HL-60 (cell line): ENCODE results near the gene ANAPC1.
"Not testable (repeated sequence)": the region's sequence is repeated elsewhere in the genome, so short reads cannot be mapped to it uniquely, and the experiment has no call there.

Source experiments
- GABPA ChIP-seq: IDR thresholded peaks from 2 replicates; pipeline ENCODE4 v1.6.1; 2012; ENCODE audit warnings: low read depth
- POLR2AphosphoS5 ChIP-seq: IDR thresholded peaks from 2 replicates; pipeline ENCODE4 v1.6.1; 2012; ENCODE audit warnings: low read depth
- SPI1 ChIP-seq: IDR thresholded peaks from 2 replicates; pipeline ENCODE4 v1.6.1; 2012; ENCODE audit warnings: low read depth, mild to moderate bottlenecking, borderline replicate concordance
- TF ChIP-seq, protein P1 (sequence below): IDR thresholded peaks from one replicate; pipeline ENCODE4 v1.5.1; 2011; ENCODE audit warnings: low read length, control low read depth, inconsistent platforms; ENCODE audit not compliant: insufficient read depth
- TF ChIP-seq, protein P2 (sequence below): IDR thresholded peaks from 2 replicates; pipeline ENCODE4 v1.6.1; 2012; ENCODE audit warnings: low read depth; ENCODE audit not compliant: insufficient replicate concordance

DNA sequence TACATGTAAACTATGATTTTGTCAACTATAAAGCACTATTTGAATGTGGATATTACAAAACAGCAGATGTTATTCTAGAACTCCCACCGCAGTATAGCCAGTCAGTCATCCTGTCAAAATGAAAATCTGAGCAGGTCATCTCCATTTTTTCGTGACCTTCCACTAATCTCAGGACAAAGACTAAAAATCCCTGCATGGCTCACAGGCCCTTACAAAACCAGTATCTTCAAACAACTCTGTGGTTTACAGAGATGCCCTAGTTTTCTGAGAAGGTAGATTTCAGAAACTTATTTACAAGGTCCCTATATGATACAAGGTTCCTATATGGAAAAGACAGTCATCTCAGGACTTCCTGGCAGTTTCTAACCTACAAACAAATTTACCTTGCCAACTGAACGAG is 49.8 kb downstream of the ANAPC1 start:
- TF ChIP-seq, protein P1, sequence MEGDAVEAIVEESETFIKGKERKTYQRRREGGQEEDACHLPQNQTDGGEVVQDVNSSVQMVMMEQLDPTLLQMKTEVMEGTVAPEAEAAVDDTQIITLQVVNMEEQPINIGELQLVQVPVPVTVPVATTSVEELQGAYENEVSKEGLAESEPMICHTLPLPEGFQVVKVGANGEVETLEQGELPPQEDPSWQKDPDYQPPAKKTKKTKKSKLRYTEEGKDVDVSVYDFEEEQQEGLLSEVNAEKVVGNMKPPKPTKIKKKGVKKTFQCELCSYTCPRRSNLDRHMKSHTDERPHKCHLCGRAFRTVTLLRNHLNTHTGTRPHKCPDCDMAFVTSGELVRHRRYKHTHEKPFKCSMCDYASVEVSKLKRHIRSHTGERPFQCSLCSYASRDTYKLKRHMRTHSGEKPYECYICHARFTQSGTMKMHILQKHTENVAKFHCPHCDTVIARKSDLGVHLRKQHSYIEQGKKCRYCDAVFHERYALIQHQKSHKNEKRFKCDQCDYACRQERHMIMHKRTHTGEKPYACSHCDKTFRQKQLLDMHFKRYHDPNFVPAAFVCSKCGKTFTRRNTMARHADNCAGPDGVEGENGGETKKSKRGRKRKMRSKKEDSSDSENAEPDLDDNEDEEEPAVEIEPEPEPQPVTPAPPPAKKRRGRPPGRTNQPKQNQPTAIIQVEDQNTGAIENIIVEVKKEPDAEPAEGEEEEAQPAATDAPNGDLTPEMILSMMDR: not testable (repeated sequence)
- not testable (repeated sequence) for TF ChIP-seq POLR2AphosphoS5, GABPA, SPI1
- TF ChIP-seq, protein P2, sequence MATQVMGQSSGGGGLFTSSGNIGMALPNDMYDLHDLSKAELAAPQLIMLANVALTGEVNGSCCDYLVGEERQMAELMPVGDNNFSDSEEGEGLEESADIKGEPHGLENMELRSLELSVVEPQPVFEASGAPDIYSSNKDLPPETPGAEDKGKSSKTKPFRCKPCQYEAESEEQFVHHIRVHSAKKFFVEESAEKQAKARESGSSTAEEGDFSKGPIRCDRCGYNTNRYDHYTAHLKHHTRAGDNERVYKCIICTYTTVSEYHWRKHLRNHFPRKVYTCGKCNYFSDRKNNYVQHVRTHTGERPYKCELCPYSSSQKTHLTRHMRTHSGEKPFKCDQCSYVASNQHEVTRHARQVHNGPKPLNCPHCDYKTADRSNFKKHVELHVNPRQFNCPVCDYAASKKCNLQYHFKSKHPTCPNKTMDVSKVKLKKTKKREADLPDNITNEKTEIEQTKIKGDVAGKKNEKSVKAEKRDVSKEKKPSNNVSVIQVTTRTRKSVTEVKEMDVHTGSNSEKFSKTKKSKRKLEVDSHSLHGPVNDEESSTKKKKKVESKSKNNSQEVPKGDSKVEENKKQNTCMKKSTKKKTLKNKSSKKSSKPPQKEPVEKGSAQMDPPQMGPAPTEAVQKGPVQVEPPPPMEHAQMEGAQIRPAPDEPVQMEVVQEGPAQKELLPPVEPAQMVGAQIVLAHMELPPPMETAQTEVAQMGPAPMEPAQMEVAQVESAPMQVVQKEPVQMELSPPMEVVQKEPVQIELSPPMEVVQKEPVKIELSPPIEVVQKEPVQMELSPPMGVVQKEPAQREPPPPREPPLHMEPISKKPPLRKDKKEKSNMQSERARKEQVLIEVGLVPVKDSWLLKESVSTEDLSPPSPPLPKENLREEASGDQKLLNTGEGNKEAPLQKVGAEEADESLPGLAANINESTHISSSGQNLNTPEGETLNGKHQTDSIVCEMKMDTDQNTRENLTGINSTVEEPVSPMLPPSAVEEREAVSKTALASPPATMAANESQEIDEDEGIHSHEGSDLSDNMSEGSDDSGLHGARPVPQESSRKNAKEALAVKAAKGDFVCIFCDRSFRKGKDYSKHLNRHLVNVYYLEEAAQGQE: not testable (repeated sequence)
